GM23338 (cell line): ENCODE results near the gene ZBTB42. TPM values are rescaled to one million over a fixed set of nuclear protein-coding genes. Genes with fewer than 3 reads are reported as not detected.

Experiments used
- ATAC-seq: fragments of 200-7000 bp; cut with Tn5 transposase; 3 replicates; pipeline ENCODE4 v1.9.1; 2020
- DNase-seq: peaks from one replicate; pipeline ENCODE4 v3.0.0-alpha.2; 2015; ENCODE audit warnings: low spot score
- H2AFZ ChIP-seq: fragments of 200-600 bp; sonication (generic); 2 replicates; pipeline ENCODE4 v1.8.0; 2016; ENCODE audit warnings: antibody characterized with exemption, mild to moderate bottlenecking, moderate library complexity
- H3F3A ChIP-seq: fragments of 200-600 bp; sonication (generic); replicated peaks from 2 replicates; pipeline ENCODE4 v1.8.0; 2017; ENCODE audit warnings: antibody characterized with exemption, mixed run types, low read depth
- H3K27ac ChIP-seq: fragments of 200-600 bp; sonication (generic); 2 replicates; pipeline ENCODE4 v1.6.1; 2016; ENCODE audit warnings: low read depth
- H3K27me3 ChIP-seq: fragments of 200-600 bp; sonication (generic); 2 replicates; pipeline ENCODE4 v1.8.0; 2016; ENCODE audit warnings: mild to moderate bottlenecking, mixed run types, moderate library complexity; ENCODE audit not compliant: insufficient read depth
- H3K36me3 ChIP-seq: fragments of 200-600 bp; sonication (generic); 2 replicates; pipeline ENCODE4 v1.8.0; 2016; ENCODE audit warnings: mild to moderate bottlenecking; ENCODE audit not compliant: insufficient read depth
- H3K4me1 ChIP-seq: fragments of 200-600 bp; sonication (generic); 2 replicates; pipeline ENCODE4 v1.8.0; 2016; ENCODE audit warnings: mild to moderate bottlenecking, moderate library complexity; ENCODE audit not compliant: insufficient read depth
- H3K4me2 ChIP-seq: fragments of 200-600 bp; sonication (generic); 2 replicates; pipeline ENCODE4 v1.7.1; 2017; ENCODE audit warnings: mixed run types
- H3K4me3 ChIP-seq: fragments of 200-600 bp; sonication (generic); 2 replicates; pipeline ENCODE4 v1.6.1; 2016; ENCODE audit warnings: mixed run types
- H3K79me2 ChIP-seq: fragments of 200-600 bp; sonication (generic); replicated peaks from 2 replicates; pipeline ENCODE4 v1.8.0; 2017; ENCODE audit warnings: mild to moderate bottlenecking; ENCODE audit not compliant: insufficient read depth
- H3K9me2 ChIP-seq: fragments of 200-600 bp; sonication (generic); 2 replicates; pipeline ENCODE4 v1.8.0; 2017; ENCODE audit not compliant: insufficient read depth
- H4K20me1 ChIP-seq: fragments of 200-600 bp; sonication (generic); replicated peaks from 2 replicates; pipeline ENCODE4 v1.8.0; 2017; ENCODE audit warnings: mild to moderate bottlenecking; ENCODE audit not compliant: insufficient read depth
- H3K27ac Mint-ChIP-seq: 2 replicates; pipeline ENCODE4 v1.8.0; 2020; ENCODE audit warnings: inconsistent platforms, mild to moderate bottlenecking, moderate library complexity, mixed read lengths
- H3K27me3 Mint-ChIP-seq: 3 replicates; pipeline ENCODE4 v1.8.0; 2022; ENCODE audit warnings: low read depth, mild to moderate bottlenecking, moderate library complexity, mixed read lengths, inconsistent platforms; ENCODE audit not compliant: insufficient read depth, poor library complexity
- H3K36me3 Mint-ChIP-seq: 3 replicates; pipeline ENCODE4 v1.8.0; 2021; ENCODE audit warnings: low read depth, mild to moderate bottlenecking, inconsistent platforms, moderate library complexity, mixed read lengths
- H3K4me1 Mint-ChIP-seq: 3 replicates; pipeline ENCODE4 v1.8.0; 2020; ENCODE audit warnings: mild to moderate bottlenecking, inconsistent platforms, mixed read lengths
- H3K4me3 Mint-ChIP-seq: 3 replicates; pipeline ENCODE4 v1.8.0; 2021; ENCODE audit warnings: moderate library complexity, mild to moderate bottlenecking, inconsistent platforms, mixed read lengths
- H3K9me3 Mint-ChIP-seq: 3 replicates; pipeline ENCODE4 v1.8.0; 2020; ENCODE audit warnings: moderate library complexity, mild to moderate bottlenecking, inconsistent platforms, mixed read lengths
- CREB1 ChIP-seq: fragments of 250-450 bp; sonication (Bioruptor Pico); IDR thresholded peaks from 2 replicates; pipeline ENCODE4 v1.5.0; 2020; ENCODE audit warnings: low read depth, mild to moderate bottlenecking, moderate library complexity
- EZH2 ChIP-seq: fragments of 200-600 bp; sonication (generic); IDR thresholded peaks from one replicate; pipeline ENCODE4 v1.8.0; 2017; ENCODE audit warnings: antibody characterized with exemption, mild to moderate bottlenecking, low read depth; ENCODE audit not compliant: unreplicated experiment
- JUNB ChIP-seq: IDR thresholded peaks from one replicate; pipeline ENCODE4 v1.6.1; 2016; ENCODE audit warnings: antibody characterized with exemption; ENCODE audit not compliant: unreplicated experiment
- NANOG ChIP-seq: IDR thresholded peaks from 2 replicates; pipeline ENCODE4 v1.6.1; 2016; ENCODE audit warnings: antibody characterized with exemption, borderline replicate concordance
- POLR2AphosphoS5 ChIP-seq: IDR thresholded peaks from 2 replicates; pipeline ENCODE4 v1.6.1; 2016; ENCODE audit warnings: antibody characterized with exemption, low read depth
- STAT1 ChIP-seq: IDR thresholded peaks from one replicate; pipeline ENCODE4 v1.6.1; 2016; ENCODE audit warnings: antibody characterized with exemption; ENCODE audit not compliant: unreplicated experiment
- ZNF331 ChIP-seq: fragments of 250-450 bp; sonication (Bioruptor Pico); IDR thresholded peaks from 2 replicates; pipeline ENCODE4 v1.5.0; 2020; ENCODE audit warnings: low read depth, mild to moderate bottlenecking, moderate library complexity
- polyA plus RNA-seq: library from polyadenylated mRNA; unstranded; fragments of >200 nt; fragmentation: Nextera tagmentation; extraction: Ambion mirVana; gene quantifications from 2 replicates; pipeline ENCODE4 v1.2.1, GENCODE V29; 2016
- total RNA-seq: library from RNA; depleted of rRNA; stranded (reverse); fragments of >200 nt; shearing (Covaris generic); gene quantifications from 2 replicates; pipeline ENCODE4 v1.2.3, GENCODE V29; 2014
- TF ChIP-seq, protein P1 (sequence below), 2 experiments: fragments of 200-600 bp in 1 of 2; sonication (generic) in 1 of 2; conservative IDR thresholded peaks; 2 replicates each; pipeline versions ENCODE4 v1.5.1 to v1.6.1; 2016 to 2017; ENCODE audit warnings: antibody characterized with exemption in 2 of 2, low read depth in 2 of 2, mild to moderate bottlenecking in 2 of 2, moderate library complexity in 1 of 2
- TF ChIP-seq, protein P2 (sequence below): IDR thresholded peaks from one replicate; pipeline ENCODE4 v1.6.1; 2018; ENCODE audit warnings: antibody characterized with exemption; ENCODE audit not compliant: unreplicated experiment

ZBTB42 gene
- total and polyA plus RNA-seq, 2 experiments from 2014 or later = 0.70 to 4.4 TPM

DNA sequence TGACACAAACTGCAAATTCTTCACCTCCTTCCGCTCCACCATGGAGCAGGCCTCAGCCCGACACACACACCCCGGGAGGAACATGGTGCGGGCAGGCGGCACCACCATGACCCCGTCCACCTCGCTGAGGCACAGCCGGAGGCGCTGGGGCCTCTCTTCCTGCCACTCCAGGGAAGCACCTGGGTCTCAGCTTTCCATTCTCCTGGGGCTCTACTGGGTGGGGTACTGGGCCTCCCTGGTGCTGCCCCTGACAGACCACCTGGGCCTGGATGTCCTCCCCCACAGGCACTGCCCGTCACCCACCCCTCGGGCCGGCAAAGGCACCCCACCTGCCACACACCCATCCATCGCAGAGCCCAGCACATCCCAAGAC is 15.2 kb upstream of the ZBTB42 start:
- no peaks in the 10 kb centered on the region for H4K20me1 ChIP-seq
- H3K36me3 ChIP-seq = no peaks in the 10 kb centered on the region
- no peaks in the 10 kb centered on the region for H3K9me2 ChIP-seq
- no peaks in the 10 kb centered on the region for H3F3A ChIP-seq
- H3K9me3 Mint-ChIP-seq = no peaks in the 10 kb centered on the region
- no peaks in the 10 kb centered on the region for H3K4me1 ChIP-seq
- H3K4me2 ChIP-seq = no peak overlapping the region
- no peak for DNase-seq
- no peak for ATAC-seq
- no peaks in the 10 kb centered on the region for H3K4me1 Mint-ChIP-seq
- no peak overlapping the region for H3K27ac ChIP-seq
- no peaks in the 10 kb centered on the region for H3K27me3 ChIP-seq
- no peaks in the 10 kb centered on the region for H3K79me2 ChIP-seq
- H3K4me3 ChIP-seq = no peak overlapping the region
- no peak overlapping the region for H3K27ac Mint-ChIP-seq
- peaks cover 7% of the 10 kb centered on the region for H3K27me3 Mint-ChIP-seq
- H3K4me3 Mint-ChIP-seq = no peak overlapping the region
- no peaks in the 10 kb centered on the region for H3K36me3 Mint-ChIP-seq
- no peak overlapping the region for H2AFZ ChIP-seq
- no peak for TF ChIP-seq JUNB
- no peak for TF ChIP-seq STAT1
- TF ChIP-seq NANOG = no peak
- TF ChIP-seq POLR2AphosphoS5 = no peak
- TF ChIP-seq, protein P1, sequence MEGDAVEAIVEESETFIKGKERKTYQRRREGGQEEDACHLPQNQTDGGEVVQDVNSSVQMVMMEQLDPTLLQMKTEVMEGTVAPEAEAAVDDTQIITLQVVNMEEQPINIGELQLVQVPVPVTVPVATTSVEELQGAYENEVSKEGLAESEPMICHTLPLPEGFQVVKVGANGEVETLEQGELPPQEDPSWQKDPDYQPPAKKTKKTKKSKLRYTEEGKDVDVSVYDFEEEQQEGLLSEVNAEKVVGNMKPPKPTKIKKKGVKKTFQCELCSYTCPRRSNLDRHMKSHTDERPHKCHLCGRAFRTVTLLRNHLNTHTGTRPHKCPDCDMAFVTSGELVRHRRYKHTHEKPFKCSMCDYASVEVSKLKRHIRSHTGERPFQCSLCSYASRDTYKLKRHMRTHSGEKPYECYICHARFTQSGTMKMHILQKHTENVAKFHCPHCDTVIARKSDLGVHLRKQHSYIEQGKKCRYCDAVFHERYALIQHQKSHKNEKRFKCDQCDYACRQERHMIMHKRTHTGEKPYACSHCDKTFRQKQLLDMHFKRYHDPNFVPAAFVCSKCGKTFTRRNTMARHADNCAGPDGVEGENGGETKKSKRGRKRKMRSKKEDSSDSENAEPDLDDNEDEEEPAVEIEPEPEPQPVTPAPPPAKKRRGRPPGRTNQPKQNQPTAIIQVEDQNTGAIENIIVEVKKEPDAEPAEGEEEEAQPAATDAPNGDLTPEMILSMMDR (conservative IDR thresholded peaks at IDR 0.05; ENCODE audit: low read depth in 2 of 2) = no peak
- TF ChIP-seq, protein P2, sequence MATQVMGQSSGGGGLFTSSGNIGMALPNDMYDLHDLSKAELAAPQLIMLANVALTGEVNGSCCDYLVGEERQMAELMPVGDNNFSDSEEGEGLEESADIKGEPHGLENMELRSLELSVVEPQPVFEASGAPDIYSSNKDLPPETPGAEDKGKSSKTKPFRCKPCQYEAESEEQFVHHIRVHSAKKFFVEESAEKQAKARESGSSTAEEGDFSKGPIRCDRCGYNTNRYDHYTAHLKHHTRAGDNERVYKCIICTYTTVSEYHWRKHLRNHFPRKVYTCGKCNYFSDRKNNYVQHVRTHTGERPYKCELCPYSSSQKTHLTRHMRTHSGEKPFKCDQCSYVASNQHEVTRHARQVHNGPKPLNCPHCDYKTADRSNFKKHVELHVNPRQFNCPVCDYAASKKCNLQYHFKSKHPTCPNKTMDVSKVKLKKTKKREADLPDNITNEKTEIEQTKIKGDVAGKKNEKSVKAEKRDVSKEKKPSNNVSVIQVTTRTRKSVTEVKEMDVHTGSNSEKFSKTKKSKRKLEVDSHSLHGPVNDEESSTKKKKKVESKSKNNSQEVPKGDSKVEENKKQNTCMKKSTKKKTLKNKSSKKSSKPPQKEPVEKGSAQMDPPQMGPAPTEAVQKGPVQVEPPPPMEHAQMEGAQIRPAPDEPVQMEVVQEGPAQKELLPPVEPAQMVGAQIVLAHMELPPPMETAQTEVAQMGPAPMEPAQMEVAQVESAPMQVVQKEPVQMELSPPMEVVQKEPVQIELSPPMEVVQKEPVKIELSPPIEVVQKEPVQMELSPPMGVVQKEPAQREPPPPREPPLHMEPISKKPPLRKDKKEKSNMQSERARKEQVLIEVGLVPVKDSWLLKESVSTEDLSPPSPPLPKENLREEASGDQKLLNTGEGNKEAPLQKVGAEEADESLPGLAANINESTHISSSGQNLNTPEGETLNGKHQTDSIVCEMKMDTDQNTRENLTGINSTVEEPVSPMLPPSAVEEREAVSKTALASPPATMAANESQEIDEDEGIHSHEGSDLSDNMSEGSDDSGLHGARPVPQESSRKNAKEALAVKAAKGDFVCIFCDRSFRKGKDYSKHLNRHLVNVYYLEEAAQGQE = no peak
- TF ChIP-seq ZNF331 = no peak
- no peak for TF ChIP-seq EZH2

DNA sequence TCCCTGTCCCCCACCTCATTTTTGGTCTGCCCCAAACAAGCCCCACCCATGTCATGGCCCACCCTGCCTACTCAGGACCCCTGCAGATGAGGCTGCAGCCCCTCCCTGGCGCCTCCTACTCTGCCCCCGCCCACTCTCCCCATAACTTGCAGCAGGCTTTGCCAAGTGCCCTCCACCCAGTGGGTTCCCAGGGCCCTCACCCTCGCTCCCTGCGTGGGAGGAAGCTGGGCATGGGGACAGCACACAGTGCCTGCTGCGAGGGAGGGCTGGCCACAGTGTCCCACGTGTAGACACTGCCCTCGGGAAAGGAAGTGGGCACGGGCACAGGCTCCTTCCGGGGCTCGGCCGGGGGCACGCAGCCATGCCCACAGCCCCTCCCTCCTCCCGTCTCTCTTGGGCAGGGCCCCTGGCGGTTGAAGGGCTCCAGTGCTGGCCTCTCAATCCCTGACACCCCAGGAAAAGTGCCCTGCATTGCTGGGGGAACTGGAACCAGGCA is 14.8 kb upstream of the ZBTB42 start:
- Histone ChIP-seq H4K20me1 (no peaks in the 10 kb centered on the region), H3K27ac (no peak overlapping the region), H2AFZ (no peak overlapping the region), H3K27me3 (no peaks in the 10 kb centered on the region), H3K4me2 (no peak overlapping the region), H3K9me2 (no peaks in the 10 kb centered on the region), H3K4me3 (no peak overlapping the region), H3K4me1 (no peaks in the 10 kb centered on the region), H3F3A (no peaks in the 10 kb centered on the region), H3K36me3 (no peaks in the 10 kb centered on the region), H3K79me2 (no peaks in the 10 kb centered on the region)
- H3K4me1 Mint-ChIP-seq = no peaks in the 10 kb centered on the region
- H3K4me3 Mint-ChIP-seq = no peak overlapping the region
- no peaks in the 10 kb centered on the region for H3K9me3 Mint-ChIP-seq
- H3K27ac Mint-ChIP-seq = no peak overlapping the region
- no peak for DNase-seq
- H3K36me3 Mint-ChIP-seq = no peaks in the 10 kb centered on the region
- H3K27me3 Mint-ChIP-seq = peaks cover 9% of the 10 kb centered on the region
- no peak for ATAC-seq
- TF ChIP-seq ZNF331 = no peak
- TF ChIP-seq CREB1 (CRISPR knock-in tag) = no peak
